OCI-M2 (cell line): ENCODE data around the gene PIH1D1.

ENCODE experiments used
- DNase-seq: peaks from one replicate; lab custom pipeline; 2025; ENCODE audit not compliant: unreplicated experiment; lab: John Stamatoyannopoulos, UW

PIH1D1 gene

DNA sequence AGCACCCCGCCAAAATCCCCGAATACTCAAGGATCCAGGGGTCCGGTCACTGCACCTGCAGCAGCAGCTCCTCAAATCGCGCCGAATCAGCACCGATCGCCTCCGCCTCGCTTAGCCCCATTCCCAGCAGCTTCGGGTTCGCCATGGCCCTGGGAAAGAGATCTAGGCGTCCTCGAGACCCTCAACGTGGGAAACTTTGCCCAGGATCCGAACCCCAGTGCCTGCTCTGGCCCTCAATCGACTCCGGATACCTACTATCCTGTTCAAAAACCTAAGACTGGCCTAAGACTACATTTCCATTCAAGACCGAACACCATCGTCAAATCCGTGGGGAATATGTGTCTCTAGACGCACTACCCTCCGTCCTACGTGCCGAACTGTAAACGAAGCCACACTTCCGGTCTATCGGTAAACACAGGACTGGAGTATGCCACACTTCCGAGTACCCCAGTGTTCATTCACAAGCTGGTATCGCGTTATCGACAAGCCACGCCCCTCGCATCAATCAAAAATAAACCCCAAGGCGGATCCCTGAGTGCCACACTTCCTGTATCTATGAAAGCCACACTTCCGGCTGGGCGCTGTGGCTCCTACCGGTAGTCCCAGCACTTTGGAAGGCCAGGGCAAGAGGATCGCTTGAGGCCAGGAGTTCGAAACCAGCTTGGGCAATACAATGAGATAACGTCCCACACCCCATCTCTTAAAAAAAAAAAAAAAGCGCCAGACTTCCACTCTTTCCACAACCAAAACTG lies at the start of gene PIH1D1:
Gene PIH1D1, minus strand, starts transcription at position 385 of the 752 bp plus-strand sequence. Its CDS starts 240 bp downstream, at position 145.
- DNase-seq, result peak; percentile 97

DNA sequence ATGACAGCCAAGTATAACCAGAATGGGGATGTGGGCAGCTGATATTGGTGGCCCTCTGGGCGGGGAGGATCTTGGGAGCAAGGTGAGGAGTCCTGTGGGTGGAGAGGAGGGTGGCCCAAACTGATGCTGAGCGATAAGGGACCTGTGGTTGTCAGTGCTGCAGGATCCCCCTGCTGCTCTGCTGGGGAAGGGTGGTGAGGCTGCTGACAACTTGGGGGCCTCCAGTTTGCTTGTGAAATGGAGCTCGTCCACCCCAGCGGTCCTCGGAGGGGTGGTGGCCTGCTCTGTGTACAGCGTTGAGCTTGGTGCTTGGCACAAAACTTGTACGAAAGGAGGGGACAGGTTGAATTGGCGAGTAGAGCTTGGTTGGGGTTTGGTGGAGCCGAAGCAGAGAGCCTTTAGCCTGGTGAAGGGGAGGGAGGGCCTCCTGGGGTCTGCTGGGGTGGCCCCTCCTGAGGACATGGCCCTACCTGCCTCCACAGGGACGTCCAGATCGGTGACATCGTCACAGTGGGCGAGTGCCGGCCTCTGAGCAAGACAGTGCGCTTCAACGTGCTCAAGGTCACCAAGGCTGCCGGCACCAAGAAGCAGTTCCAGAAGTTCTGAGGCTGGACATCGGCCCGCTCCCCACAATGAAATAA lies 47.5 kb upstream of the PIH1D1 start:
- no peak for DNase-seq

DNA sequence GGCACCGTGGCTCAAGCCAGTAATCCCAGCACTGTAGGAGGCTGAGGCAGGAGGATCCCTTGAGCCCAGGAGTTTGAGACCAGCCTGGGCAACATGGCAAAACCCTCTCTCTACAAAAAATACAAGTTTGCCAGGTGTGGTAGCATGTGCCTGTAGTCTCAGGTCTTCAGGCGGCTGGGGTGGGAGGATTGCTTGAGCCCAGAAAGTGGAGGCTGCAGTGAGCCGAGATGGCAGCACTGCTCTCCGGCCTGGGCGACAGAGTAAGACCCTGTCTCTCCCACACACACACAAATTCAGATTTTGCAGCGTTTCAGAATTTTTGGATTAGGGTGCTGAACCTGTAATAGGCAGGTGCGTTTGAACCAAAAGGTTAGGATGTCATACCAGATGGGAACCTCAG lies 46.9 kb upstream of the PIH1D1 start:
- DNase-seq, result no peak

DNA sequence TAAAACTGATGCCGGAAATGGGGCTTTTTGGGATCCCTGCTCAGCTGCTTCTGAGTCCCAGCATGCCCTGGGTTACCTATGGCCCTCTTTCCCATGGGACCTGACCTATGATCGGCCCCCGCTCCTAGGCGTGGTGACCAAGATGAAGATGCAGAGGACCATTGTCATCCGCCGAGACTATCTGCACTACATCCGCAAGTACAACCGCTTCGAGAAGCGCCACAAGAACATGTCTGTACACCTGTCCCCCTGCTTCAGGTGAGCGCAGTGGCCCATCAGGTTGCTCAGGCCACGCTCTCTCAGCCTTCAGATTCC lies 46.1 kb upstream of the PIH1D1 start:
- DNase-seq, result no peak

DNA sequence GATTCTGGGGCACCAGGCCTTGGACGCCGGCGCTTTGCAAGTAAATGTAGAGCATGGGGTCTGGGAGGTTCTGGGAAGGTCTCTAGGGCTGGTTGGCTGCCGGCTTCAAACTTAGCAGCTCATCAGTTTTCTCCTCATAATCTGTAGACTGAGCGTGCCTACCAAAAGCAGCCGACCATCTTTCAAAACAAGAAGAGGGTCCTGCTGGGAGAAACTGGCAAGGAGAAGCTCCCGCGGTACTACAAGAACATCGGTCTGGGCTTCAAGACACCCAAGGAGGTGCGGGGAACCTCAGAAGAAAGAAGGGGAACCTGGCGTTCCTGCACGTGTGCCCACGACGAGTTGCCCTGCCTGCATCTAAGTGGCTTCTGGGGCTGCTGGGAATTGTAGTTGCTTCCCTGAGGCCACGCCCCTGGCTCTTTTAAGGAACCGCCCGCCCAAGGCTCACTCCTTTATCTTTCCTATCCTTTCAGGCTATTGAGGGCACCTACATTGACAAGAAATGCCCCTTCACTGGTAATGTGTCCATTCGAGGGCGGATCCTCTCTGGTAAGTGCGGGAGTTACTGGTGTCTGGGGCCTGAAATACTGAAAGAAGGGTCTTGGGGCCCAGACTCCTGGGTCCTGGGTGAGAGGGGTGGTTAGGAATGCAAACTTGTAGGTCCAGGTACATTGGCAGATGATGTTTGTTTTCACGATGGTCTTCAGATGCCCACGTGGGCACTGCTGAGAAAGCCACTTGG lies 45.6 kb upstream of the PIH1D1 start:
- no peak for DNase-seq

DNA sequence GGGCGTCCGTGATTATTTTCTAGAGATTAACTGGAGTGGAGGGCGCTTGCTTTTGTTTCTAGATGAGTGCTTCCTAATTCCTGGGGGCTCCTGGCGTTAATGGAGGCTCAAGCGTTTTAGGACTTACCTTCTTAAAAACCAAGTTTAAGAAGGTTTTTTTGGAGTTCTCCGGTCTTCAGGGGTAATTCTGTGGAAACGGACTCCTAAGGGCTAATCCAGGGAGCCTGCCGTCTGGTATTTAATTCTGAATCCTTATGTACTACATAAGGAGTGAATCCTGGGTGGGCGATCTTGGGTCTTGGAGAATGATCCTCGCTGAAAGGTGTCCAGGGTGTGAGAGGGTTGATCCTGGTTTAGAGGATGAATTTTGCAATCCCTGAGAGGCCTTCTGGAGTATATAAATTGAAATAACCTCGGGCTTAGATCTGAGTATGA lies 45.0 kb upstream of the PIH1D1 start:
- DNase-seq, result no peak

DNA sequence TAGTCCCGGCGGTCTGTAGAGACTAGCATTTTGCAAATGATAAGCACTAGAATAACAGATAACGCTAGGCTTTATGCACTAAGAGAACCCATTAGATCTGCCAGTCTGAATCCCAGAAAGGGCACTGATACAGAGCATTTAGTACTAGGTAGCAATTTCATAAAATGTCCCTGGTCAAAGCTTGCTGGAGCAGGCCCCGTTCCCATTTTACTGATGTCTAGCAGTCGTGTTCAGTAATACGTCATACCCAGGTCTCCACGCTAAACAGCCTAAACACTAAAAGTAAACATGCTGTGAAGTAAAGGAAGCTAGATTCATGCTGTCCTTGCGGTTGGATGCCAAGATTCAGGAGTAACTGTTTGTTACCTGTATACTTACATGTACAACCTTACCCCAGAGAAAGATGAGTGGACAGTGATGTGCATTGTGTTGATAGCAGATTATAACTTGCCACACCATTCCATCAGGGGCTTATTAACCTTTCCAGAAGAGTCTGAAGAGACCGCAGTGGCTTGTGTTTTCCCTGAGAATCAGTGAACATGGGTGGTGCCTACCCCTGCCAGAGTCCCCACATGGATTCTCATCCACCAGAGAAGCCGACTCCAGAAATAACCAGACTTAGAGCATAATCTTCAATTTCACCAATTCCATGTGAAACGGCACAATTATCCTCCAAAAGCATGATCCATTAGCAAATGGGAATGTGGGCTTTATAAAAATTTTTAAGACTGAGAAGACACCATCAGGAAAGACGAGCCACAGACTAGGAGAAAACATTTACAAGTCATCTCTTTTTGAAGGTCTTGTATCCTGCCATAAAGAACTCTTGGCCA lies 41.2 kb upstream of the PIH1D1 start:
- no peak for DNase-seq

DNA sequence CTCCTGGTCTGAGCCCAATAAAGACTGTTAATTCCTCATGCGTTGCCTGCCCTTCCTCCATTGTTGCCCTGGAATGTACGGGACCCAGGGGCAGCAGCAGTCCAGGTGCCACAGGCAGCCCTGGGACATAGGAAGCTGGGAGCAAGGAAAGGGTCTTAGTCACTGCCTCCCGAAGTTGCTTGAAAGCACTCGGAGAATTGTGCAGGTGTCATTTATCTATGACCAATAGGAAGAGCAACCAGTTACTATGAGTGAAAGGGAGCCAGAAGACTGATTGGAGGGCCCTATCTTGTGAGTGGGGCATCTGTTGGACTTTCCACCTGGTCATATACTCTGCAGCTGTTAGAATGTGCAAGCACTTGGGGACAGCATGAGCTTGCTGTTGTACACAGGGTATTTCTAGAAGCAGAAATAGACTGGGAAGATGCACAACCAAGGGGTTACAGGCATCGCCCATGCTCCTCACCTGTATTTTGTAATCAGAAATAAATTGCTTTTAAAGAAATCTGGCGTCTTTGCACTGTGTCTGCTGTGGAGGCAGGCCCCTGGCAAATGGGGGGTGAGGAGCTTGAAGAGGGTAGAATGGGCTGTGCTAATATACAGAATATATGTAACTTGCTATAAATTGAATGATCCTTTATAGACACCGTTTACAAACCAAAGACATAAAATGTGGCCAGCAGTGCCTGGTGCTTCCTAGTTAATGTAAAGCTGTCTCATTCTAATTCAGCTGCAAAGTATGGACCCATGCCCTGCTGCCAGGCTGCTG lies 40.4 kb upstream of the PIH1D1 start:
- no peak for DNase-seq

DNA sequence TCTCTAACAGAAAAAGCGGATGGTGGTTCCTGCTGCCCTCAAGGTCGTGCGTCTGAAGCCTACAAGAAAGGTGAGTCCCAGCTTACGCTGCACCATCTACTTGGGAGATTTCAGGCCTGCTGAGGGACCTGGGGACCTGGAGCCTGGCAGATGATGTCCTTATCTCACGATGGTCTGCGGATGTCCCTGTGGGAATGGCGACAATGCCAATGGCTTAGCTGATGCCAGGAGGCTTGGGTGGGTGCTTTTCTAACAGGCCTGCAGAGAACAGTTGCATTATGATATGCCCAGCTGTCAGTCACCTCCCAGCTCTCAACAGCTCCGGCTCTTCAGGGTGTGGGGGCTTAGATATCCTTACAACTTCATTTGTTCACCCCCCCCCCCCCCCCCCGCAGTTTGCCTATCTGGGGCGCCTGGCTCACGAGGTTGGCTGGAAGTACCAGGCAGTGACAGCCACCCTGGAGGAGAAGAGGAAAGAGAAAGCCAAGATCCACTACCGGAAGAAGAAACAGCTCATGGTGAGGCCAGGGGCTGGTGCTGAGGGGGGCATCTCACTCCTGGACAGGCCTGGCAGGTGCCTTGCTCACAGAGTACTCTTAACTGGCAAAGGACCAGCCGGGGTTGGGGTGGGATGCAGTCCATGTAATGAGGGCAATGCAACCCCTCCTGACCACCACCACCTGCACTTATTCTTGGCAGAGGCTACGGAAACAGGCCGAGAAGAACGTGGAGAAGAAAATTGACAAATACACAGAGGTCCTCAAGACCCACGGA lies 39.6 kb upstream of the PIH1D1 start:
- no peak for DNase-seq

DNA sequence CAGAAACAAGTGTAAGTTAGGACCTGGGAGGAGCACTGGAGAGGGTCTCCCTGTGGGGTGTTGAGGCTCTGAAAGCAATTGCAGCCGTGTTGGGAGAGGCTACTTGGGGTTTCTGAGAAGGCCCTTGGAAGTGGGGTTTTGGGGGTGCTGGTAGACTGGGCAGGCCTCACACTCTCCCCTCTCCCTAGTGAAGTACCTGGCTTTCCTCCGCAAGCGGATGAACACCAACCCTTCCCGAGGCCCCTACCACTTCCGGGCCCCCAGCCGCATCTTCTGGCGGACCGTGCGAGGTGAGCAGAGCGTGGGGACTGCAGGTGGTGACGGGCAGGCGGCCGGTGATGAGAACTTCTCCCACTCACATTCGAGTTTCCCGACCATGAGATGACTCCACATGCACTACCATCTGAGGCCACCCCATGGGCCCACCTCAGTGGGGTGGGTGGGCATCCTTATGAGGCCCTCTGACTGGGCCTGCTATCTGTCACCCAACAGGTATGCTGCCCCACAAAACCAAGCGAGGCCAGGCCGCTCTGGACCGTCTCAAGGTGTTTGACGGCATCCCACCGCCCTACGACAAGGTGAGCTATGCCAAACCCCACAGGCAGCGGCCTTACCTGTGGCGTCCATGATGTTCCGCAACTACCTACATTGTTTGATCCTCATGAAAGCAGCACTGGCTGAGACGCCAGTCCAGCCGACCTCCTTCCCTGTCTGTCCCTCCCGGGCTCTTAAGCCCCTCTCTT lies 38.8 kb upstream of the PIH1D1 start:
- no peak for DNase-seq

DNA sequence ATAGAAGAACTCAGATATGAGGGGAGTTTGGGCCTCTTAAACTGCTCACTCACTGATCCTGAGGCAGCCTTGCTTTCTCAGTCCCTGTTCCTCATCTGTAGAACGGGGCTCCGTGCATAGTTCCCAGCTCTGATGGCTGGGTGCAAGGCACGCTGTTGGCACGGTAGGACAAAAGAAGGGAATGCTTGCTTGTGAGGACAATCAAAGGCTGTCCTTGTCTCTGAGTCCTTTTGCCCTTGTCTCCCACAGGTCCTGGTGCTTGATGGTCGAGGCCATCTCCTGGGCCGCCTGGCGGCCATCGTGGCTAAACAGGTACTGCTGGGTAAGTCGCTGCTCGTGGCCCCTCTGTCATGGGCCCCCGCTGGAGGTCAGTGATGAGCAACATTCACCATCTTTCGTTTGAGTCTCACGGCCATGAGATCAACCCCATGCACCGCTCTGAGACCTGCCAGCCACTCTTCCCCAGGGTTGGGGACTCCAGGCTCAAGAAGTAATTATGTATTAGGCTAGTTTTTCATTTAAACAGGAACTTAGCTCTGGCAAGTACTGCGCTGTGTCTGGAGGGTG lies 38.1 kb upstream of the PIH1D1 start:
- no peak for DNase-seq

DNA sequence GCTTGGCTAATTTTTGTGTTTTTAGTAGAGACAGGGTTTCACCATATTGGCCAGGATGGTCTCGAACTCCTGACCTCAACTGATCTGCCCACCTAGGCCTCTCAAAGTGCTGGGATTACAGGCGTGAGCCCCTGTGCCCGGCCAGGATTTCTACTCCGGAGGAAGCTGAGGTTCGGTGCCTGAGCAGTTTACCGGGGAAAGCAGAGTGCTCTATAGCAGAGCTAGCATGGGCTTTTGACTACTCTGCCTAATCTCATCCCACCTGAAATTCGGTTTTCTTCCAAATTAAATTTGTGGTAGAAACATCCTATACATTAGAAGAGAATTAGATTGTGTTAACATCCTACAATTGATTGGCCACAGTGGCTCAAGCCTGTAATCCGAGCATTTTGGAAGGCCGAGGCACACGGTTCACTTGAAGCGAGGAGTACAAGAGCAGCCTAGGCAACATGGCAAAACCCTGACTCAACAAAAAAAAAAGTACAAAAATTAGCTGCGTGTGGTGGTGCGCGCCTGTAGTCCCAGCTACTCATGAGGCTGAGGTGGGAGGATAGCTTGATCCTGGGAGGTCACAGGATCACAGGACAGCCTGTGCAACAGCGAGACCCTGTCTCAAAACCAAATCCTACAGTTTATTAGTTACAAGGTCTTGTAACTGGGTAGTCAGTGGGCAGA lies 37.4 kb upstream of the PIH1D1 start:
- no peak for DNase-seq

DNA sequence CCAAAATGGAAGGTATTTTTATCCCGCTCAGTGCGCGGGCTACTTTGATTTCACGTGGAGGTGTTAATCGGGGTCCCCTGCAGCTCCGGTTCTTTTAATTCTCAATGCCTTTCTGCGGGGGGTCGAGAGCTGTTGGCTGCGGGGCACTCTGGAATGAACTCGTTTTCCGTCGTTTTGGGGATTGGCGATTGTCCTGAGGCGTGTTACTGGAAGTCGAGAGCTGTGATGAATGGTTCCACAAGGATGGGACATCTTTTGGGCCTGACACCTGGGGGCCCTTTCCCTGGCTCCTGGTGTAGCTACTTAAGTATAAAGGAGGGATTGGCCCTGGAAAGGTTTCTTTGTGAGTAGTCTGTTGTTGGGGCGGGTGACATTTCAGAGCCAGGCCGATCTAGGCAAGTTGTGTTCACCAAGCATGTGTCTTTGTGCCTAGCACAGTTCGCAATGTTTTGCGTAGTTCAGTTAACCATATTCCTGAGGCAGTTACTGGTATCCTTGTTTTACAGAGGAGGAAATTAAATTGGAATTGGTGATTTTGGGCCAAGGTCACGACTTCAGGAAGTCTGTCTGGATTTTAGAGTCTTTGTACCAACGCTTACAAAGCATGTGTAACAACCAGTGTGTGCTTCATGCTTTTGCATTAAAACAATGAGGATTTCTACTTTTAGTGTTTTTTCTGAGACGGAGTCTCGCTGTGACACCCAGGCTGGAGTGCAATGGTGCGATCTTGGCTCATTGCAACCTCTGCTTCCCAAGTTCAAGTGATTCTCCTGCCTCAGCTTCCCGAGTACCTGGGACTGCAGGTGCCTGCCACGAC lies 36.6 kb upstream of the PIH1D1 start:
- no peak for DNase-seq

DNA sequence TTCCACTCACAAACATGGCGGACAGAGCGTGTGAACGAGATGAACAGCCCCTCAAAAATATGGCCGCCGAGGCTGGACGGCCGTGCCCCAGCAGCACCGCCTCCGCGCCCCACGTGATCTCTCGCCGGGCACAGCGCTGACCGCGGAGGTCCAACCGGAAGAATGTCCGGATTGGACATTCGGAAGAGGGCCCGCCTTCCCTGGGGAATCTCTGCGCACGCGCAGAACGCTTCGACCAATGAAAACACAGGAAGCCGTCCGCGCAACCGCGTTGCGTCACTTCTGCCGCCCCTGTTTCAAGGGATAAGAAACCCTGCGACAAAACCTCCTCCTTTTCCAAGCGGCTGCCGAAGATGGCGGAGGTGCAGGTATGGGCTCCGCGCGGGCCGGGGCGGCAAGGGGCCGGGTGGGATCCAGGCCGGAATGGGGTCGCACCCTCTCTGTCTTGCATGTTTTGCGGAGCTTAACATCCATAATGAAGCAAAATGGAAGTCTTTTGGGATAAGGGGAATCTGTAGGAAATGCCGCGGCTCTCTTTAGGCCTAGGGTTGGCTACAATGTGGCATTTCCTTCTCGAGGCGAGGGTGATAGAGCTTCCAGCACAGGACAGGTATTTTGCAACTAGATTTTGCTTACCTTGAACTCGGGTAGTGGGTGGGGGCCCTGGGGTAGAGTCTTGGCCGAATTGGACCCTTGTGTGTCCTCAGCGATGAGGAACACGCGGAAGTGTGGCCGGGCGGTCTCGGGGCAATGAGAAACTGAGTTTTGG lies 35.8 kb upstream of the PIH1D1 start, which contains the start of gene RPL13A:
Gene RPL13A, plus strand, starts transcription at position 332 of the 769 bp plus-strand sequence. Its CDS starts 22 bp downstream, at position 354.
- peak; percentile 97 for DNase-seq

DNA sequence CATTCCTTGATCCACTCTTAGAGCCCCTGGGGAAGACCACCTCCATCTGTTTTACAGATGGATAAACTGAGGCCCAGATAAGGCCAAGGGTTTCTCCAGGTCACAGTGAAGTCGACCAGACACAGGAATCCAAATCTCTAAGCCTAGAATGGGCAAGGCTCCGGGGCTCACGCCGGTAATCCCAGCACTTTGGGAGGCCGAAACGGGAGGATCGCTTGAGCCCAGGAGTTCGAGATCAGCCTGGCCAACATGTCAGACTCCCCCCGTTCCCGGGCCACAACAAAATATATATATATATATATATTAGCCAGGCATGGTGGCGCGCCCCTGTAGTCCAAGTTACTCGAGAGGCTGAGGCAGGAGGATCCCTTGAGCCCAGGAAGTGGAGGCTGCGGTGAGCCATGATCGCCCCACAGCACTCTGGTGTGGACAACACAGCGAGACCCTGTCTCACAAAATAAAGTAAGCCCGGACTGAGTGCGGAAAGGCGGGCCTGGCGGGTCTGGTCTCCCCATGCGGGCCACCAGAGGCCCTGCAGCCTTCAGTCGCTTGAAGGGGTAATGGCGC lies 35.2 kb upstream of the PIH1D1 start:
- DNase-seq, result no peak

DNA sequence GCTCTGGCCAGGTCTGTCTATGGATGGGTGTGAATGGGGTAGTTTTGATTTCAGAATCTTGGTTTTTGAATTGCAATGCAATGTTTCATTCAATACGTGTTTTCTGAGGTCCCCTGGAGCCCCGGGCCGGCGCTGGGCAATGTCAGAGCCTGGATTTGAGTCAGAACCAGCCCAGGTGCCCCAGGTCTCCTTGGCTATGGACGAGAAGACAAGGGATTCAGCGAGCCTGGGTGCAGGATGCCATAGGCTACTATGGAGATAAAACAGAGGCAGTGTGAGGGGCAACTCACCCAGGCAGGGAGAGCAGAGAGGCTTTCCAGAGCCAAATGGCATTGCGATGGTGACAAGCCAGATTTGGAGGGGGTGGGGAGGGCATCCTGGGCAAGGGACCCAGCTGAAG lies 34.6 kb upstream of the PIH1D1 start:
- DNase-seq, result no peak
